DND-41 (cell line): ENCODE results near the gene DNAJC7.
"Not testable (repeated sequence)": the region's sequence is repeated elsewhere in the genome, so short reads cannot be mapped to it uniquely, and the experiment has no call there.

Experiments
- ATAC-seq: fragments of 200-7000 bp; cut with Tn5 transposase; 3 replicates; pipeline ENCODE4 v1.9.1; 2021; ENCODE audit warnings: low read depth; ENCODE audit not compliant: insufficient read depth
- DNase-seq: peaks from one replicate; pipeline ENCODE4 v3.0.0-alpha.2; 2020
- H2AFZ ChIP-seq: 2 replicates; pipeline ENCODE4 v1.6.0; 2012; ENCODE audit warnings: low read depth, low read length
- H3K27ac ChIP-seq: 2 replicates; pipeline ENCODE4 v1.5.1; 2012; ENCODE audit warnings: low read length, inconsistent platforms
- H3K27me3 ChIP-seq: fragments of 200-600 bp; sonication (generic); 2 replicates; pipeline ENCODE4 v1.6.0; 2012; ENCODE audit warnings: low read length, mild to moderate bottlenecking, inconsistent platforms; ENCODE audit not compliant: insufficient read depth, poor library complexity
- H3K36me3 ChIP-seq: 2 replicates; pipeline ENCODE4 v1.5.1; 2012; ENCODE audit warnings: low read length, inconsistent platforms; ENCODE audit not compliant: insufficient read depth
- H3K4me1 ChIP-seq: 2 replicates; pipeline ENCODE4 v1.5.1; 2012; ENCODE audit warnings: mild to moderate bottlenecking, low read length; ENCODE audit not compliant: insufficient read depth
- H3K4me2 ChIP-seq: 2 replicates; pipeline ENCODE4 v1.6.0; 2012; ENCODE audit warnings: mild to moderate bottlenecking, moderate library complexity, low read length, inconsistent platforms; ENCODE audit not compliant: insufficient read depth
- H3K4me3 ChIP-seq, 2 experiments: fragments of 200-600 bp in 1 of 2; shearing (Covaris generic) in 1 of 2; 2 replicates each; pipeline ENCODE4 v1.5.1; 2012 to 2016; ENCODE audit warnings: inconsistent platforms in 2 of 2, low read length in 2 of 2, mild to moderate bottlenecking in 2 of 2, low read depth in 1 of 2, moderate library complexity in 1 of 2
- H3K79me2 ChIP-seq: 2 replicates; pipeline ENCODE4 v1.6.0; 2012; ENCODE audit warnings: low read length, inconsistent platforms; ENCODE audit not compliant: insufficient read depth
- H3K9ac ChIP-seq: 2 replicates; pipeline ENCODE4 v1.6.0; 2012; ENCODE audit warnings: low read depth, mild to moderate bottlenecking, inconsistent platforms, low read length, moderate library complexity
- H3K9me3 ChIP-seq: 2 replicates; pipeline ENCODE4 v1.5.1; 2012; ENCODE audit warnings: low read length, moderate library complexity, mild to moderate bottlenecking, inconsistent platforms; ENCODE audit not compliant: insufficient read depth, severe bottlenecking
- H4K20me1 ChIP-seq: 2 replicates; pipeline ENCODE4 v1.6.0; 2012; ENCODE audit warnings: low read length; ENCODE audit not compliant: insufficient read depth
- CTCF ChIP-seq: IDR thresholded peaks from 2 replicates; pipeline ENCODE4 v1.5.1; 2012; ENCODE audit warnings: borderline replicate concordance, low read length, moderate library complexity, mild to moderate bottlenecking; ENCODE audit not compliant: poor library complexity, severe bottlenecking; ENCODE audit errors: extremely low read depth
- EZH2 ChIP-seq: IDR thresholded peaks from 3 replicates; pipeline ENCODE4 v1.6.1; 2012; ENCODE audit warnings: borderline replicate concordance, low read depth, mild to moderate bottlenecking, moderate library complexity, low read length, inconsistent platforms; ENCODE audit not compliant: severe bottlenecking

The DNAJC7 gene

GRCh38 chr17:42025936-42026335 lies 8.7 kb upstream of the DNAJC7 start:
- H3K4me1 ChIP-seq = peaks cover 12% of the 10 kb centered on the region
- H3K4me3 ChIP-seq = no peak overlapping the region
- H3K36me3 ChIP-seq = peaks cover 28% of the 10 kb centered on the region
- H3K79me2 ChIP-seq = peaks cover 9% of the 10 kb centered on the region
- no peaks in the 10 kb centered on the region for H3K27me3 ChIP-seq
- no peak for DNase-seq
- H2AFZ ChIP-seq = no peak overlapping the region
- H3K27ac ChIP-seq = no peak overlapping the region
- no peak overlapping the region for H3K9ac ChIP-seq
- ATAC-seq = no peak
- TF ChIP-seq CTCF (no peak), EZH2 (no peak)
- no peak overlapping the region for H3K4me2 ChIP-seq
- H4K20me1 ChIP-seq = no peaks in the 10 kb centered on the region
- no peaks in the 10 kb centered on the region for H3K9me3 ChIP-seq

DNA sequence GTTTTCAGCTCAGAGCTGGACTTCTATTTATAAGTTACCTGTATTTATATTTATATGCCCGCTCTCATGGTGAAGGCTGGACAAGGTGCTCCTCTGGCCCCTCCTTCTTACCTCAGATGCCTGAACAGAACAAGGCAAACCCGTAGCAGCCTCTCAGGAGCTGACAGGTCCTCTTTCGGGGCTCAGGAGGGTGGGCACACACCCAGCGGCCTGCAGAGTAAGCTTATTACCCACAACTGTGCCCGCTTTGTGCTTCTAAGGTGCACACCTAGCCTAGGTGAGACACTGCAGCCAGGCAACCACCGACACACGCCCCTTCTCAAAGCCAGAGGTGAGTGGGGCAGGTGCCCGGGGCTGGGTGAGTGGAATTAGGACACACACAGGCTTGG lies 7.9 kb upstream of the DNAJC7 start:
- no peaks in the 10 kb centered on the region for H3K9me3 ChIP-seq
- peaks cover 17% of the 10 kb centered on the region for H3K4me1 ChIP-seq
- ATAC-seq (no peak; the same call in 2 of the 3 replicates), DNase-seq (no peak)
- peaks cover 16% of the 10 kb centered on the region for H3K79me2 ChIP-seq
- no peaks in the 10 kb centered on the region for H3K27me3 ChIP-seq
- no peak overlapping the region for H3K9ac ChIP-seq
- H3K27ac ChIP-seq = no peak overlapping the region
- no peak overlapping the region for H3K4me3 ChIP-seq
- H4K20me1 ChIP-seq = no peaks in the 10 kb centered on the region
- no peak overlapping the region for H2AFZ ChIP-seq
- TF ChIP-seq CTCF (no peak), EZH2 (no peak)
- no peak overlapping the region for H3K4me2 ChIP-seq
- H3K36me3 ChIP-seq = peaks cover 28% of the 10 kb centered on the region

GRCh38 chr17:42023524-42024349 lies 6.5 kb upstream of the DNAJC7 start:
- Histone ChIP-seq H4K20me1 (no peaks in the 10 kb centered on the region), H3K27ac (no peak overlapping the region), H3K36me3 (peaks cover 28% of the 10 kb centered on the region), H3K4me1 (peaks cover 28% of the 10 kb centered on the region), H2AFZ (no peak overlapping the region), H3K9me3 (no peaks in the 10 kb centered on the region), H3K27me3 (no peaks in the 10 kb centered on the region), H3K79me2 (peaks cover 19% of the 10 kb centered on the region), H3K4me2 (no peak overlapping the region), H3K9ac (no peak overlapping the region), H3K4me3 (no peak overlapping the region)
- ATAC-seq (no peak), DNase-seq (no peak)
- no peak for TF ChIP-seq CTCF

DNA sequence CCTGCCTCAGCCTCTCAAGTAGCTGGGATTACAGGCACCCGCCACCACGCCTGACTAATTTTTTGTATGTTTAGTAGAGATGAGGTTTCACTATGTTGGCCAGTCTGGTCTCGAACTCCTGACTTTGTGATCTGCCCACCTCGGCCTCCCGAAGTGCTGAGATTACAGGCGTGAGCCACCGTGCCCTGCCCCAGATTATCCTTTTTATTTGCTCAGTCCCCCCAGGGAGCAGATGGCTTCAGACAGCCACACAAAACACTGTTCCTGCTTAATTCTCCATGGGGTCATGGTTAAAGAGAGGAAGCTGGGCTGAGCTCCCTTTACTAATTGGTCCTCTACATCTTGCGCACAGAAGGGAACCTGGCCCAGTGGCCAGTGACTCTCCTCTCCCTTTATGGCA lies 3.6 kb upstream of the DNAJC7 start:
- Histone ChIP-seq H3K79me2 (peaks cover 45% of the 10 kb centered on the region), H3K27ac (peak overlapping the region; percentile 1; the same call in 1 of the 2 replicates), H3K4me1 (peaks cover 45% of the 10 kb centered on the region), H3K36me3 (peaks cover 28% of the 10 kb centered on the region), H3K4me3 (peak overlapping the region; percentile 71 to 86; a peak in 3 of 4 replicates), H3K4me2 (peak overlapping the region; percentile 95), H3K9ac (peak overlapping the region; percentile 93)
- not testable (repeated sequence) for DNase-seq, H3K27me3 ChIP-seq, H3K9me3 ChIP-seq, ATAC-seq, H4K20me1 ChIP-seq, H2AFZ ChIP-seq
